NCI-H2081 (cell line): ENCODE data around the gene MYO16.

Experiments
- DNase-seq, 2 experiments: peaks; one replicate each; lab custom pipeline; 2025; lab: John Stamatoyannopoulos, UW

MYO16 gene

GRCh38 chr13:109241160-109241559, 611.7 kb downstream of the MYO16 start:
- no peak for DNase-seq

- no peak for DNase-seq
Observed at GRCh38 chr13:109243311-109243951, 614.0 kb downstream of the MYO16 start.

- DNase-seq = no peak
Observed at GRCh38 chr13:109244566-109244965, 615.2 kb downstream of the MYO16 start.

- DNase-seq = no peak
Observed at GRCh38 chr13:109246001-109246400, 616.6 kb downstream of the MYO16 start.

GRCh38 chr13:109249780-109250528, 620.5 kb downstream of the MYO16 start:
- no peak for DNase-seq

- DNase-seq = no peak
Observed at GRCh38 chr13:109251956-109252355, 622.5 kb downstream of the MYO16 start.

- DNase-seq = no peak
Observed at GRCh38 chr13:109253316-109253715, 623.9 kb downstream of the MYO16 start.

- no peak for DNase-seq
Observed at GRCh38 chr13:109254274-109254673, 624.9 kb downstream of the MYO16 start.

GRCh38 chr13:109255141-109255856, 625.9 kb downstream of the MYO16 start:
- no peak for DNase-seq

- no peak for DNase-seq
Observed at GRCh38 chr13:109256866-109257760, 627.7 kb downstream of the MYO16 start.
